ENCODE measurements around the gene TBC1D4. TPM values are rescaled to one million over a fixed set of nuclear protein-coding genes. Genes with fewer than 3 reads are reported as not detected.

TBC1D4 gene
- total and polyA plus RNA-seq, 2 donors: 18.8 to 22.8 TPM

DNA sequence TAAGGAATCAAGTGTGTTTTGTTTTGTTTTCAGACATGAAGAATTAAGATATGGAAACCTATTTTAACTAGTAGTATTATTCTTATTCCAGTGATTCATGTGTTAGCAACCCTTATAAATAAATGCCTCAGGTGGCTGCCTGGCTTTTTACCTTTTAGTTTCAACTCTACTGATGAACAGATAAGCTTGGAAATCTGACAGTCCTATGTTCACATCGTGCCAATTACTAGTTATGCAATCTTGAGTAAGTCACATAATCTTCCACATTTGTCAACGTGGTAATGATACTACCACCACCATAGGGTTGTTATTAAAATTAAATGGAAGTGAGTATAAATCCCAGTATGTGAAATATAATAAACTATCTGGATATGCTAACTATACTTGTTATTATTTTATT is 64.3 kb downstream of the TBC1D4 start:
- no peaks in the 10 kb centered on the region for H3K9me3 ChIP-seq (ENCODE audit: control insufficient read depth in 2 of 2, insufficient read depth in 1 of 2, low read length in 1 of 2)

DNA sequence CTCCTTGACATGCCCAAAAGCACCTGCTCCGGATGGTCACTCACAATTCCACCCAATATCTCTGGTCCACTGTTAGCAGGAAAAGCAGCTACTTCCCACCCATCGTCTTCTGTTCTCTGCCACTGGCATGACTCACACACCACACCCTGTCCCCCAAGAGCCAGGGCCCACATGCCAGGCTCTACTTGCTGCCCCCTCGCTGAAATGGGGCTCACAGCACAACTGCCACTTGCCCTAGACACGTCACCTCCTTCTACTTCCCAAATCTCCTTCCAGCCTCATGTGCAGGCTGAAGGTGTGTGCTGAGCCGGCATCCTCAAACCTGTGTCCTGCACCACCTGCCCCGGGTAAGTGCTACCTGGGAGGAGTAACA is 65.0 kb downstream of the TBC1D4 start:
- DNase-seq (ENCODE audit: low read depth in 6 of 9, low spot score in 9 of 9): no peak
- peaks cover 0 to 9% of the 10 kb centered on the region in 2 donors for H3K4me1 ChIP-seq (ENCODE audit: control insufficient read depth in 2 of 2, insufficient read depth in 2 of 2, low read length in 2 of 2)
- no peaks in the 10 kb centered on the region for H3K27me3 ChIP-seq (ENCODE audit: control insufficient read depth in 2 of 2, insufficient read depth in 1 of 2, low read length in 1 of 2)
- H3K27ac ChIP-seq (ENCODE audit: low read depth in 1 of 2, low read length in 1 of 2): no peak overlapping the region
- H3K9me3 ChIP-seq (ENCODE audit: control insufficient read depth in 2 of 2, insufficient read depth in 1 of 2, low read length in 1 of 2): no peaks in the 10 kb centered on the region
- H3K36me3 ChIP-seq (ENCODE audit: control insufficient read depth in 2 of 2, insufficient read depth in 2 of 2, low read length in 1 of 2): no peaks in the 10 kb centered on the region
- WGBS: 97% methylated on average over 6 of the region's 6 CpGs
- H3K4me3 ChIP-seq (ENCODE audit: low read length in 2 of 2): no peak overlapping the region

More for the DNA sequence above, 64.3 kb downstream of the TBC1D4 start:
- no peak for DNase-seq (ENCODE audit: low read depth in 6 of 9, low spot score in 9 of 9)
- H3K27ac ChIP-seq (ENCODE audit: low read depth in 1 of 2, low read length in 1 of 2): no peak overlapping the region
- peaks cover 0 to 9% of the 10 kb centered on the region in 2 donors for H3K4me1 ChIP-seq (ENCODE audit: control insufficient read depth in 2 of 2, insufficient read depth in 2 of 2, low read length in 2 of 2)
- H3K36me3 ChIP-seq (ENCODE audit: control insufficient read depth in 2 of 2, insufficient read depth in 2 of 2, low read length in 1 of 2): no peaks in the 10 kb centered on the region
- H3K27me3 ChIP-seq (ENCODE audit: control insufficient read depth in 2 of 2, insufficient read depth in 1 of 2, low read length in 1 of 2): no peaks in the 10 kb centered on the region
- H3K4me3 ChIP-seq (ENCODE audit: low read length in 2 of 2): no peak overlapping the region
- 89% methylated on average over 2 of the region's 2 CpGs for WGBS

DNA sequence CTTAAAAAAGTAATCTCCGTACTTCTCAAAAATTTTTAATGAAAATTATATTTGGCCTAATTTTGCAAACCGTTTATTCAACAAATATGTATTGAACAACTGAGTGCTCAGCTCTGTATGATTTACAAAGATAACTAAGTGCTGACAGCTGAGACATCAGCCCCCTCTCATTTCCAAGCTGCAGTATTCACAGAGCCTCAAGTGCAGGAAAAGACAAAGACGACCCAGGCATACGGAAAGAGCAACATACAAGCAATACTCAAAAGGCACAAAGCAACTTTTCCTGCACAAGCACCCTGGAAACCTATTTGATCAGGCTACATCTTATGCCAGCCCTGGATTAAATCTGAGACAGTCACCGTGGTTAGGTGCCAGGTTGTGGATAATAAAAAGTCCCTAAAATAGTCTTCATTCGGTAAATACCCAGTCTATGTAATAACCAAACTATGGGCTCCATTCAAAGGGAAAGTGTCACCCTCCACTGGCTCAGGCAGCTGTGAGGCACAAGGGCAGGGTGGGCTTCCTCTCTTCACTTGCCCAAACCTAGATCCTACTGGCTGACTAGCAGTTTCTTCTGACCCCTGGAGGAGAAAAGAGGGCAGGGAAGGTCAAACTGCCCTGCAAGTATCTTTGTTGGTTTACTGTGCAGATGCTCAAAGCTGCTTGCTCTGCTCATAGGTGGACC is 65.5 kb downstream of the TBC1D4 start:
- no peak overlapping the region for H3K4me3 ChIP-seq (ENCODE audit: low read length in 2 of 2)
- H3K4me1 ChIP-seq (ENCODE audit: control insufficient read depth in 2 of 2, insufficient read depth in 2 of 2, low read length in 2 of 2): peaks cover 0 to 9% of the 10 kb centered on the region in 2 donors
- no peaks in the 10 kb centered on the region for H3K27me3 ChIP-seq (ENCODE audit: control insufficient read depth in 2 of 2, insufficient read depth in 1 of 2, low read length in 1 of 2)
- H3K36me3 ChIP-seq (ENCODE audit: control insufficient read depth in 2 of 2, insufficient read depth in 2 of 2, low read length in 1 of 2): no peaks in the 10 kb centered on the region
- WGBS: 87% methylated on average over 6 of the region's 6 CpGs
- no peaks in the 10 kb centered on the region for H3K9me3 ChIP-seq (ENCODE audit: control insufficient read depth in 2 of 2, insufficient read depth in 1 of 2, low read length in 1 of 2)
- H3K27ac ChIP-seq (ENCODE audit: low read depth in 1 of 2, low read length in 1 of 2): no peak overlapping the region
- DNase-seq (ENCODE audit: low read depth in 6 of 9, low spot score in 9 of 9): no peak

DNA sequence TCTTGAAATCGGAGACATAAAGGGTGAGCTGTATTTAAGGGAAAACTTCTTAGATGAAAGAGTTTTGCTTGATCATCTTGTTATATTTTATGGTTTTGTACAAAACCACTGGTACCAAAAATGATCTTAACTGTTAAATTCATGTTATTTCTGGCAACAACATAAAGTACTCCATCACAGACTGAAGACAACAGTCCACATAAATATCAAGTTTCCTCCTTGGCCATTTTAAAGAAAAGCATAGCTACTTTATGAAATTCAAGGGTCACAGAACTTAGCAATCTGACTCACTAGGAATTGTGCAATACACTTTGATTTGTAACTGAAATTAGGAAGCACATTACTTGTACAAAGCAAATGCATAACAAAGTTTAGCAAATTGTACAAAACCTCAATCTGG is 66.3 kb downstream of the TBC1D4 start:
- H3K27me3 ChIP-seq (ENCODE audit: control insufficient read depth in 2 of 2, insufficient read depth in 1 of 2, low read length in 1 of 2): no peaks in the 10 kb centered on the region
- no peak overlapping the region for H3K4me3 ChIP-seq (ENCODE audit: low read length in 2 of 2)
- H3K27ac ChIP-seq (ENCODE audit: low read depth in 1 of 2, low read length in 1 of 2): no peak overlapping the region
- 86% methylated on average over 1 of the region's 1 CpG for WGBS
- no peaks in the 10 kb centered on the region for H3K9me3 ChIP-seq (ENCODE audit: control insufficient read depth in 2 of 2, insufficient read depth in 1 of 2, low read length in 1 of 2)
- H3K4me1 ChIP-seq (ENCODE audit: control insufficient read depth in 2 of 2, insufficient read depth in 2 of 2, low read length in 2 of 2): peaks cover 0 to 9% of the 10 kb centered on the region in 2 donors
- peak in 1 of 9 donors; percentile 13 for DNase-seq (ENCODE audit: low read depth in 6 of 9, low spot score in 9 of 9)
- no peaks in the 10 kb centered on the region for H3K36me3 ChIP-seq (ENCODE audit: control insufficient read depth in 2 of 2, insufficient read depth in 2 of 2, low read length in 1 of 2)

DNA sequence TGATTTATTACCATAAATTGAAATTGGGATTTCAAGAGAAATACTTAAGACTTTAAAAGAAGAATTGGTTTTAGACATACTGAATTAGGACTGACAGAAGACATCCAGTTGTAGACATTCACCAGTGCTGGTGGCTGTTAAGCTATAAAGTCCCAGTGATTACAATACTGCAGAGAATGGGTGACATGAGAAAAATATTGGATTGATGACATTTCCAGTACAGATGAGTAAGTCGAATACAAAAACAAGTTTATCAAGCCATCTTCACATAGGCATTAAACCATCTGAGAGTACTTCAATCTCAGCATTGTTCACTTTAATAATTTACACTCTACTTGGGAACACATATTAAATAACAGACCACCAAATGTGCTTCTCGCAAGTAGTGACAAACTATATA is 66.8 kb downstream of the TBC1D4 start:
- no peaks in the 10 kb centered on the region for H3K27me3 ChIP-seq (ENCODE audit: control insufficient read depth in 2 of 2, insufficient read depth in 1 of 2, low read length in 1 of 2)
- H3K36me3 ChIP-seq (ENCODE audit: control insufficient read depth in 2 of 2, insufficient read depth in 2 of 2, low read length in 1 of 2): no peaks in the 10 kb centered on the region
- H3K4me3 ChIP-seq (ENCODE audit: low read length in 2 of 2): no peak overlapping the region
- peaks cover 0 to 9% of the 10 kb centered on the region in 2 donors for H3K4me1 ChIP-seq (ENCODE audit: control insufficient read depth in 2 of 2, insufficient read depth in 2 of 2, low read length in 2 of 2)
- no peak for DNase-seq (ENCODE audit: low read depth in 6 of 9, low spot score in 9 of 9)
- no peak overlapping the region for H3K27ac ChIP-seq (ENCODE audit: low read depth in 1 of 2, low read length in 1 of 2)
- 96% methylated on average over 2 of the region's 2 CpGs for WGBS
- no peaks in the 10 kb centered on the region for H3K9me3 ChIP-seq (ENCODE audit: control insufficient read depth in 2 of 2, insufficient read depth in 1 of 2, low read length in 1 of 2)

DNA sequence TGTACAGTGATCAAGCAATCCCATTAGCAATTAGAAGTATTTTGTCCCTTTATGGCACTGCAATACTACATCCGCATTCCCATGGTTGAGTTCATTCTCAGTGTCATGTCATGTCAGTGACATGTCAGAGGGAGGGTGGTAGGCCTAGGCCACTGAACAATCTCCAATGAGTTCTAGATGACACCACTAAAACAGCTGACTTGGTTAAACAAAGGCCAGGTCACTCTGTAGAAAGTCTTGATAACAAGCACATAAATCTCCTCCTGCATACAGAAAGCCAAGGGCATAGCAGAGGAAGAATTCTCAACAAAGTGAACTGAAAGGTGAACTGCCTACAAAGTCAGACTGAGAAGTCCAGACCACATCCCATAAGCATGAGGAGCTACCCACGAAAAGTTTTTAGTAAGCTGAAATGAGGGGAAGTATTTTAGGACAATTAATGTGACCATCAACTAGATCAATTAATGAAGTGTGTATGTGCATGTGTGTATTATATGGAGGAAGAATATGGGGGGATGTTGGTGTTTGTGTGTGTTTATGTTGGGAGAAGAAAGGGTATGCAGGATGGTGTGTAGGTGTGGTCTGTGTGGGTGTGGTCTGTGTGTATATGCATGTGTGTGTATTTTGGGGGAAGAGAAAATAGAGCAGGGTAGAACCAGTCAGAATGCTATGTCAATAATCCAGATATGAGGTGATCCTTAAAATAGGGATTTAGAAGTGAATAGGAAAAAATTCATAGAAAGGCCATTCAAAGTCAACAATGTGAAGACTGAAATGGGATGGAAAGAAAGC is 67.7 kb downstream of the TBC1D4 start:
- Histone ChIP-seq H3K4me3 (ENCODE audit: low read length in 2 of 2) (no peak overlapping the region), H3K36me3 (ENCODE audit: control insufficient read depth in 2 of 2, insufficient read depth in 2 of 2, low read length in 1 of 2) (no peaks in the 10 kb centered on the region), H3K27me3 (ENCODE audit: control insufficient read depth in 2 of 2, insufficient read depth in 1 of 2, low read length in 1 of 2) (no peaks in the 10 kb centered on the region), H3K27ac (ENCODE audit: low read depth in 1 of 2, low read length in 1 of 2) (no peak overlapping the region), H3K4me1 (ENCODE audit: control insufficient read depth in 2 of 2, insufficient read depth in 2 of 2, low read length in 2 of 2) (peaks cover 0 to 9% of the 10 kb centered on the region in 2 donors), H3K9me3 (ENCODE audit: control insufficient read depth in 2 of 2, insufficient read depth in 1 of 2, low read length in 1 of 2) (no peaks in the 10 kb centered on the region)
- no peak for DNase-seq (ENCODE audit: low read depth in 6 of 9, low spot score in 9 of 9)
- WGBS: 97% methylated on average over 2 of the region's 2 CpGs

DNA sequence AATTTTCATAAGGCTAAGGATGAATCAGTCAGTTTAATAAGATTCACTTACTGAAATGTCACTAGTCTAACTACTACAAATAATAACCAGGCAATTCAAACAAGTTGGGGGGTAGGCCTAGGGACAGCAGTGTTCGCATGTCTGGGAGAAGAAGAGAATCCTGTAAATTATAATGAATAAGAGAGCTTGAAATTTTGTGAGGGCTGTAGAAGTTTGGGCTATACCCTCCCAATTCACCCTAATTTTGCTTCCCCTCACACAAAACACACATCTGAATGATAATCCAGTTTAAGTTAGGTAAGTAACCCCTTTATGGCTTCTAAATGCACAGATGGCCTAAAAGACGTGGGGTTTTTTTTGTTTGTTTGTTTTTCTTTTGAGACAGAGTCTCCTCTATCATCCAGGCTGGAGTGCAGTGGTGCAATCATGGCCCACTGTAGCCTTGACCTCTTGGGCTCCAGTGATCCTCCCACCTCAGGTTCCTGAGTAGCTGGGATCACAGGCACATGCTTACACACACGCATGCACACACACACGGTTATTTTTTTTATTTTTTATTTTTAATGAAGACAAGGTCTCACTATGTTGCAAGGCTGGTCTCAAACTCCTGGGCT is 69.9 kb downstream of the TBC1D4 start:
- WGBS: 87% methylated on average over 4 of the region's 4 CpGs
- DNase-seq (ENCODE audit: low read depth in 6 of 9, low spot score in 9 of 9): no peak
- Histone ChIP-seq H3K4me3 (ENCODE audit: low read length in 2 of 2) (no peak overlapping the region), H3K4me1 (ENCODE audit: control insufficient read depth in 2 of 2, insufficient read depth in 2 of 2, low read length in 2 of 2) (peaks cover 0 to 7% of the 10 kb centered on the region in 2 donors), H3K9me3 (ENCODE audit: control insufficient read depth in 2 of 2, insufficient read depth in 1 of 2, low read length in 1 of 2) (no peaks in the 10 kb centered on the region), H3K36me3 (ENCODE audit: control insufficient read depth in 2 of 2, insufficient read depth in 2 of 2, low read length in 1 of 2) (no peaks in the 10 kb centered on the region), H3K27me3 (ENCODE audit: control insufficient read depth in 2 of 2, insufficient read depth in 1 of 2, low read length in 1 of 2) (no peaks in the 10 kb centered on the region), H3K27ac (ENCODE audit: low read depth in 1 of 2, low read length in 1 of 2) (no peak overlapping the region)

DNA sequence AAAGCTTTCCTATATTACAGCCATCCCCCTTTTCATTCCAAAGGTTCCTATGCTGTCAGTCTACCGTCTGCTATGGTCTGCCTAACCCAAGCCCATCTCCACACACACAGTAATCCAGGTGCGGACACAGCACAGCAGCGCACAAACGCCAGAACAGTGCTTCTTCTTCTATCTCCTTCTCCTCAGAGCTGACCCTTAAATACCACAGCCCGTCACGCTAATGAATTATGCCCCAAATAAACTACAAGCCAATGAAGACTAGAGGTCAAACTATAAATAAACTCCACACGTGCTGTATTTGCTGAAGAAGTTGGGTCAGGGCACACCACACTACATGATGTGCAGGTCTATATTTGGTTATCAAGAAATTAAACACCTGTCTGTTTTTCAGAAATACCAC is 71.8 kb downstream of the TBC1D4 start:
- no peak overlapping the region for H3K4me3 ChIP-seq (ENCODE audit: low read length in 2 of 2)
- H3K27ac ChIP-seq (ENCODE audit: low read depth in 1 of 2, low read length in 1 of 2): no peak overlapping the region
- no peaks in the 10 kb centered on the region for H3K9me3 ChIP-seq (ENCODE audit: control insufficient read depth in 2 of 2, insufficient read depth in 1 of 2, low read length in 1 of 2)
- WGBS: 97% methylated on average over 7 of the region's 7 CpGs
- no peaks in the 10 kb centered on the region for H3K27me3 ChIP-seq (ENCODE audit: control insufficient read depth in 2 of 2, insufficient read depth in 1 of 2, low read length in 1 of 2)
- no peaks in the 10 kb centered on the region for H3K4me1 ChIP-seq (ENCODE audit: control insufficient read depth in 2 of 2, insufficient read depth in 2 of 2, low read length in 2 of 2)
- no peak for DNase-seq (ENCODE audit: low read depth in 6 of 9, low spot score in 9 of 9)
- no peaks in the 10 kb centered on the region for H3K36me3 ChIP-seq (ENCODE audit: control insufficient read depth in 2 of 2, insufficient read depth in 2 of 2, low read length in 1 of 2)

DNA sequence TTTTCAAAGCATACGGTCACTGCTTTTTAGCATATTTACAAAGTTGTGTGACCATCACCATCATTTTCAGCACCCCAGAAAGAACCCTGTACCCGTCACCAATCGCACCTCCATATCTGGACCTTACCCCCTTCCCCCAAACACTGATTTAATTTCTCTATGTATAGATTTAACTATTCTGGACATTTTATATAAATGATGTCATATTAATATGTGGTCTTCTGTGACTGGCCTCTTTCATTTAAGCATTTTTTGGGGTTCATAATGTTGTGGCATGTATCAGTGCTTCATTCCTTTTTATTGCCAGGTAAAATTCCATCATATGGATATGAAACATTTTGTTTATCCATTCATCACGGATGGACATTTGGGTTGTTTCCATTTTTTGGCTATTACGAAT is 74.0 kb downstream of the TBC1D4 start:
- WGBS: 97% methylated on average over 5 of the region's 5 CpGs
- H3K36me3 ChIP-seq (ENCODE audit: control insufficient read depth in 2 of 2, insufficient read depth in 2 of 2, low read length in 1 of 2): no peaks in the 10 kb centered on the region
- no peak for DNase-seq (ENCODE audit: low read depth in 6 of 9, low spot score in 9 of 9)
- no peaks in the 10 kb centered on the region for H3K9me3 ChIP-seq (ENCODE audit: control insufficient read depth in 2 of 2, insufficient read depth in 1 of 2, low read length in 1 of 2)
- no peak overlapping the region for H3K4me3 ChIP-seq (ENCODE audit: low read length in 2 of 2)
- H3K4me1 ChIP-seq (ENCODE audit: control insufficient read depth in 2 of 2, insufficient read depth in 2 of 2, low read length in 2 of 2): no peaks in the 10 kb centered on the region
- no peaks in the 10 kb centered on the region for H3K27me3 ChIP-seq (ENCODE audit: control insufficient read depth in 2 of 2, insufficient read depth in 1 of 2, low read length in 1 of 2)
- no peak overlapping the region for H3K27ac ChIP-seq (ENCODE audit: low read depth in 1 of 2, low read length in 1 of 2)

All from thymus (tissue), 11 donors.